CD14-positive monocyte (primary cell): ENCODE data around the gene P2RX3. TPM values are rescaled to one million over a fixed set of nuclear protein-coding genes. Genes with fewer than 3 reads are reported as not detected.

Experiments used
- DNase-seq, 3 donors: peaks; one replicate each; pipeline ENCODE4 v3.0.0-alpha.2; 2011 to 2022
- H2AFZ ChIP-seq: 2 replicates; pipeline ENCODE4 v1.6.0; 2012; ENCODE audit warnings: mild to moderate bottlenecking, low read depth, low read length, inconsistent platforms; ENCODE audit not compliant: insufficient read depth, poor library complexity, severe bottlenecking
- H3K27ac ChIP-seq, 2 donors: 1 replicate in 1 of 2; 2 replicates in 1 of 2; pipeline ENCODE4 v1.5.1; 2012 to 2013; ENCODE audit warnings: low read length in 2 of 2, control low read depth in 1 of 2, inconsistent platforms in 1 of 2, low read depth in 1 of 2, mild to moderate bottlenecking in 1 of 2
- H3K27me3 ChIP-seq, 2 donors: one replicate each; pipeline versions ENCODE4 v1.6.0 to v1.6.1; 2011 to 2013; ENCODE audit warnings: low read length in 2 of 2; ENCODE audit not compliant: control insufficient read depth in 2 of 2, insufficient read depth in 2 of 2
- H3K36me3 ChIP-seq, 2 donors: replicated peaks in 1 of 2; 1 replicate in 1 of 2; 2 replicates in 1 of 2; pipeline versions ENCODE4 v1.5.1 to v1.6.1; 2012 to 2013; ENCODE audit warnings: low read length in 2 of 2, control low read depth in 1 of 2, inconsistent platforms in 1 of 2, mild to moderate bottlenecking in 1 of 2; ENCODE audit not compliant: insufficient read depth in 2 of 2, control insufficient read depth in 1 of 2
- H3K4me1 ChIP-seq, 2 donors: 1 replicate in 1 of 2; 2 replicates in 1 of 2; pipeline versions ENCODE4 v1.5.1 to v1.6.1; 2012 to 2013; ENCODE audit warnings: low read length in 2 of 2, control low read depth in 1 of 2, inconsistent platforms in 1 of 2, mild to moderate bottlenecking in 1 of 2, moderate library complexity in 1 of 2; ENCODE audit not compliant: insufficient read depth in 2 of 2, control insufficient read depth in 1 of 2
- H3K4me2 ChIP-seq: replicated peaks from 2 replicates; pipeline ENCODE3; 2012; ENCODE audit warnings: low read length, moderate library complexity, mild to moderate bottlenecking; ENCODE audit not compliant: poor library complexity, severe bottlenecking; ENCODE audit errors: extremely low read depth
- H3K4me3 ChIP-seq, 3 experiments: fragments of 200-600 bp in 1 of 3; sonication (generic) in 1 of 3; replicated peaks in 1 of 3; 1 replicate in 2 of 3; 2 replicates in 1 of 3; pipeline ENCODE4 v1.5.1; 2011 to 2013; ENCODE audit warnings: low read length in 3 of 3, mild to moderate bottlenecking in 3 of 3, control low read depth in 2 of 3, low read depth in 2 of 3, inconsistent platforms in 1 of 3, moderate library complexity in 1 of 3
- H3K79me2 ChIP-seq: 2 replicates; pipeline ENCODE4 v1.6.0; 2012; ENCODE audit warnings: mild to moderate bottlenecking, control low read depth, inconsistent platforms, low read length, moderate library complexity; ENCODE audit not compliant: insufficient read depth
- H3K9ac ChIP-seq: 2 replicates; pipeline ENCODE4 v1.6.0; 2017; ENCODE audit warnings: low read length, mild to moderate bottlenecking; ENCODE audit not compliant: insufficient read depth, poor library complexity, severe bottlenecking
- H3K9me3 ChIP-seq, 2 donors: replicated peaks in 1 of 2; 1 replicate in 1 of 2; 2 replicates in 1 of 2; pipeline versions ENCODE4 v1.5.1 to v1.6.1; 2012 to 2013; ENCODE audit warnings: low read length in 2 of 2, control low read depth in 1 of 2; ENCODE audit not compliant: control insufficient read depth in 1 of 2, insufficient read depth in 1 of 2
- H4K20me1 ChIP-seq: 2 replicates; pipeline ENCODE4 v1.6.0; 2012; ENCODE audit warnings: mild to moderate bottlenecking, low read length, control low read depth, moderate library complexity; ENCODE audit not compliant: insufficient read depth
- H3K27ac Mint-ChIP-seq, 7 donors: one replicate each; pipeline ENCODE4 v1.8.0; 2020; ENCODE audit warnings: mild to moderate bottlenecking in 7 of 7, mixed read lengths in 7 of 7, moderate library complexity in 6 of 7, inconsistent platforms in 2 of 7
- H3K27me3 Mint-ChIP-seq, 3 donors: one replicate each; pipeline ENCODE4 v1.8.0; 2021 to 2022; ENCODE audit warnings: low read depth in 3 of 3, mild to moderate bottlenecking in 3 of 3, mixed read lengths in 3 of 3, moderate library complexity in 3 of 3, inconsistent platforms in 1 of 3
- H3K36me3 Mint-ChIP-seq, 2 donors: one replicate each; pipeline ENCODE4 v1.8.0; 2020; ENCODE audit warnings: mixed read lengths in 2 of 2, inconsistent platforms in 1 of 2, mild to moderate bottlenecking in 1 of 2
- H3K4me1 Mint-ChIP-seq: one replicate; pipeline ENCODE4 v1.8.0; 2020; ENCODE audit warnings: mild to moderate bottlenecking, mixed read lengths
- H3K4me3 Mint-ChIP-seq, 2 donors: one replicate each; pipeline ENCODE4 v1.8.0; 2020; ENCODE audit warnings: mild to moderate bottlenecking in 2 of 2, mixed read lengths in 2 of 2, moderate library complexity in 1 of 2
- H3K9me3 Mint-ChIP-seq, 7 donors: one replicate each; pipeline ENCODE4 v1.8.0; 2020 to 2022; ENCODE audit warnings: mixed read lengths in 7 of 7, mild to moderate bottlenecking in 6 of 7, moderate library complexity in 6 of 7, inconsistent platforms in 2 of 7
- CTCF ChIP-seq: fragments of 200-600 bp; IDR thresholded peaks from one replicate; pipeline ENCODE4 v1.8.0; 2022; ENCODE audit warnings: antibody characterized with exemption, mild to moderate bottlenecking
- WGBS: methylation state at CpG from one replicate; pipeline ENCODE4 v1.1.5; 2013; ENCODE audit warnings: missing lambda C conversion rate; ENCODE audit not compliant: insufficient coverage; 5-methylcytosine and 5-hydroxymethylcytosine counted together
- intact Hi-C, 2 donors: fragments of 100-400 bp; cut with micrococcal nuclease; formaldehyde crosslinking; loops; one replicate each; pipeline versions ENCODE4 v1.15.0 to v1.15.1; 2023
- polyA plus RNA-seq, 3 donors: library from polyadenylated mRNA; depleted of rRNA in 1 of 3; unstranded in 2 of 3; stranded (reverse) in 1 of 3; fragments of 300-500 nt in 2 of 3; fragments of >200 nt in 1 of 3; fragmentation: Illumina TruSeq in 2 of 3; gene quantifications; 1 replicate in 2 of 3; 2 replicates in 1 of 3; pipeline ENCODE4 v1.2.3, GENCODE V29; 2012 to 2021

P2RX3 gene
- polyA plus RNA-seq, 3 donors = not detected

- no peaks in the 10 kb centered on the region for H4K20me1 ChIP-seq
- no peak overlapping the region for H3K4me3 ChIP-seq
- H3K27ac ChIP-seq = no peak overlapping the region
- Mint-ChIP-seq H3K27ac (no peak overlapping the region), H3K9me3 (peaks cover 7 to 20% (median 12%) of the 10 kb centered on the region in 7 donors), H3K4me1 (no peaks in the 10 kb centered on the region), H3K27me3 (no peaks in the 10 kb centered on the region), H3K36me3 (peaks cover 4 to 6% of the 10 kb centered on the region in 2 donors), H3K4me3 (no peak overlapping the region)
- H3K4me1 ChIP-seq = no peaks in the 10 kb centered on the region
- no peak overlapping the region for H2AFZ ChIP-seq
- H3K27me3 ChIP-seq = no peaks in the 10 kb centered on the region
- H3K79me2 ChIP-seq = no peaks in the 10 kb centered on the region
- 100% methylated on average over 1 of the region's 2 CpGs for WGBS
- no peak overlapping the region for H3K4me2 ChIP-seq
- no peak for TF ChIP-seq CTCF
- H3K36me3 ChIP-seq = no peaks in the 10 kb centered on the region
- H3K9me3 ChIP-seq = peaks cover 8 to 27% of the 10 kb centered on the region in 2 donors
- H3K9ac ChIP-seq = no peak overlapping the region
- DNase-seq = no peak
- intact Hi-C loops = no loop called here
These were observed 40.9 kb upstream of the P2RX3 start for GRCh38 chr11:57297221-57297620.

- H4K20me1 ChIP-seq = no peaks in the 10 kb centered on the region
- H3K27me3 Mint-ChIP-seq = peaks cover 0 to 2% (median 1%) of the 10 kb centered on the region in 3 donors
- H2AFZ ChIP-seq = no peak overlapping the region
- H3K79me2 ChIP-seq = no peaks in the 10 kb centered on the region
- H3K27ac Mint-ChIP-seq = no peak overlapping the region
- H3K27me3 ChIP-seq = no peaks in the 10 kb centered on the region
- H3K9me3 Mint-ChIP-seq = peaks cover 7 to 20% (median 12%) of the 10 kb centered on the region in 7 donors
- H3K27ac ChIP-seq = no peak overlapping the region
- H3K4me3 ChIP-seq = no peak overlapping the region
- no peak for DNase-seq
- WGBS = 100% methylated on average over 1 of the region's 5 CpGs
- no peaks in the 10 kb centered on the region for H3K36me3 ChIP-seq
- no peaks in the 10 kb centered on the region for H3K4me1 Mint-ChIP-seq
- no peaks in the 10 kb centered on the region for H3K4me1 ChIP-seq
- peaks cover 4 to 6% of the 10 kb centered on the region in 2 donors for H3K36me3 Mint-ChIP-seq
- no peak for TF ChIP-seq CTCF
- H3K4me3 Mint-ChIP-seq = no peak overlapping the region
- intact Hi-C loops = no loop called here
- no peak overlapping the region for H3K9ac ChIP-seq
- no peak overlapping the region for H3K4me2 ChIP-seq
- H3K9me3 ChIP-seq = peaks cover 8 to 27% of the 10 kb centered on the region in 2 donors
These were observed 38.9 kb upstream of the P2RX3 start for GRCh38 chr11:57299150-57299737.
